DND-41 (cell line): ENCODE results near the gene XPO6.

Source experiments
- ATAC-seq: fragments of 200-7000 bp; cut with Tn5 transposase; 3 replicates; pipeline ENCODE4 v1.9.1; 2021; ENCODE audit warnings: low read depth; ENCODE audit not compliant: insufficient read depth
- DNase-seq: peaks from one replicate; pipeline ENCODE4 v3.0.0-alpha.2; 2020
- H2AFZ ChIP-seq: 2 replicates; pipeline ENCODE4 v1.6.0; 2012; ENCODE audit warnings: low read depth, low read length
- H3K27ac ChIP-seq: 2 replicates; pipeline ENCODE4 v1.5.1; 2012; ENCODE audit warnings: low read length, inconsistent platforms
- H3K27me3 ChIP-seq: fragments of 200-600 bp; sonication (generic); 2 replicates; pipeline ENCODE4 v1.6.0; 2012; ENCODE audit warnings: low read length, mild to moderate bottlenecking, inconsistent platforms; ENCODE audit not compliant: insufficient read depth, poor library complexity
- H3K36me3 ChIP-seq: 2 replicates; pipeline ENCODE4 v1.5.1; 2012; ENCODE audit warnings: low read length, inconsistent platforms; ENCODE audit not compliant: insufficient read depth
- H3K4me1 ChIP-seq: 2 replicates; pipeline ENCODE4 v1.5.1; 2012; ENCODE audit warnings: mild to moderate bottlenecking, low read length; ENCODE audit not compliant: insufficient read depth
- H3K4me2 ChIP-seq: 2 replicates; pipeline ENCODE4 v1.6.0; 2012; ENCODE audit warnings: mild to moderate bottlenecking, moderate library complexity, low read length, inconsistent platforms; ENCODE audit not compliant: insufficient read depth
- H3K4me3 ChIP-seq, 2 experiments: fragments of 200-600 bp in 1 of 2; shearing (Covaris generic) in 1 of 2; 2 replicates each; pipeline ENCODE4 v1.5.1; 2012 to 2016; ENCODE audit warnings: inconsistent platforms in 2 of 2, low read length in 2 of 2, mild to moderate bottlenecking in 2 of 2, low read depth in 1 of 2, moderate library complexity in 1 of 2
- H3K79me2 ChIP-seq: 2 replicates; pipeline ENCODE4 v1.6.0; 2012; ENCODE audit warnings: low read length, inconsistent platforms; ENCODE audit not compliant: insufficient read depth
- H3K9ac ChIP-seq: 2 replicates; pipeline ENCODE4 v1.6.0; 2012; ENCODE audit warnings: low read depth, mild to moderate bottlenecking, inconsistent platforms, low read length, moderate library complexity
- H3K9me3 ChIP-seq: 2 replicates; pipeline ENCODE4 v1.5.1; 2012; ENCODE audit warnings: low read length, moderate library complexity, mild to moderate bottlenecking, inconsistent platforms; ENCODE audit not compliant: insufficient read depth, severe bottlenecking
- H4K20me1 ChIP-seq: 2 replicates; pipeline ENCODE4 v1.6.0; 2012; ENCODE audit warnings: low read length; ENCODE audit not compliant: insufficient read depth
- CTCF ChIP-seq: IDR thresholded peaks from 2 replicates; pipeline ENCODE4 v1.5.1; 2012; ENCODE audit warnings: borderline replicate concordance, low read length, moderate library complexity, mild to moderate bottlenecking; ENCODE audit not compliant: poor library complexity, severe bottlenecking; ENCODE audit errors: extremely low read depth
- EZH2 ChIP-seq: IDR thresholded peaks from 3 replicates; pipeline ENCODE4 v1.6.1; 2012; ENCODE audit warnings: borderline replicate concordance, low read depth, mild to moderate bottlenecking, moderate library complexity, low read length, inconsistent platforms; ENCODE audit not compliant: severe bottlenecking

The XPO6 gene

GRCh38 chr16:28166394-28167208, 45.2 kb downstream of the XPO6 start:
- no peak for DNase-seq
- Histone ChIP-seq H3K9me3 (no peaks in the 10 kb centered on the region), H4K20me1 (0 out of 2 replicates have a peak, but pooled peaks cover 5% of the 10 kb centered on the region), H3K9ac (no peak overlapping the region), H3K79me2 (peaks cover 29% of the 10 kb centered on the region), H3K36me3 (peaks cover 78% of the 10 kb centered on the region), H2AFZ (no peak overlapping the region), H3K4me3 (no peak overlapping the region), H3K4me2 (no peak overlapping the region), H3K27ac (no peak overlapping the region), H3K27me3 (no peaks in the 10 kb centered on the region), H3K4me1 (no peaks in the 10 kb centered on the region)
- TF ChIP-seq EZH2 = no peak
- TF ChIP-seq CTCF = no peak
- no peak for ATAC-seq

DNA sequence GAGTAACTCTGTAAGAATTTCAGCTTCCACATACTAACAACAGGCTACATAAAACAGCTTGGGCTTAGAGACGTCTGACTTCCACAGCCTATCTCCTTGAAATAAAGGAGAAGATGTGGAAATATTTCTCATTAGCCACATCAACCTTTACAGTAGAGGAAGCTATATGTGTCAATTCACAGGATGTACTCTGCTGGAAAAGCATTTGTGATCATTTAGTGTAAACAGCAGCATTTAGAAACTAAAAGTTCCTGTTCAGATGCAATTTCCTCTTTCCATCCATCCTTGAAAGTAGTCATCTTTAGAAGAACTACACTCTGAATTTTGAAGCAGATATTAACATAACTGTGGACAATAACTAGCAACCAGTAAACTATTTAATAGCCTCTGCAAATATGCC, 46.2 kb downstream of the XPO6 start:
- Histone ChIP-seq H2AFZ (no peak overlapping the region), H3K9me3 (no peaks in the 10 kb centered on the region), H3K27me3 (no peaks in the 10 kb centered on the region), H3K9ac (no peak overlapping the region), H3K4me1 (no peaks in the 10 kb centered on the region), H3K36me3 (peaks cover 86% of the 10 kb centered on the region), H3K79me2 (peaks cover 34% of the 10 kb centered on the region), H3K4me3 (no peak overlapping the region), H4K20me1 (peaks cover 7% of the 10 kb centered on the region; the same call in 1 of the 2 replicates), H3K4me2 (no peak overlapping the region), H3K27ac (no peak overlapping the region)
- DNase-seq = no peak
- ATAC-seq = no peak
- no peak for TF ChIP-seq EZH2
- TF ChIP-seq CTCF = no peak

GRCh38 chr16:28164140-28164539, 47.6 kb downstream of the XPO6 start:
- Histone ChIP-seq H3K27me3 (no peaks in the 10 kb centered on the region), H3K4me2 (no peak overlapping the region), H2AFZ (no peak overlapping the region), H3K27ac (no peak overlapping the region), H3K36me3 (peaks cover 74% of the 10 kb centered on the region), H3K9me3 (no peaks in the 10 kb centered on the region), H3K79me2 (peaks cover 41% of the 10 kb centered on the region), H3K9ac (no peak overlapping the region), H3K4me1 (no peaks in the 10 kb centered on the region), H4K20me1 (peaks cover 7% of the 10 kb centered on the region; the same call in 1 of the 2 replicates), H3K4me3 (no peak overlapping the region)
- TF ChIP-seq EZH2 (no peak), CTCF (no peak)
- DNase-seq (no peak), ATAC-seq (no peak)
